HTR-8/SVneo (cell line): ENCODE data around the gene TEAD1.

ENCODE experiments used
- DNase-seq: peaks from one replicate; pipeline ENCODE4 v3.0.0; 2011; ENCODE audit warnings: low spot score, mixed read lengths; ENCODE audit not compliant: insufficient read length
- FAIRE-seq: peaks from 2 replicates; lab custom pipeline; 2011; peaks lifted over from hg19 to GRCh38; lab: Jason Lieb, UNC

The TEAD1 gene

GRCh38 chr11:12989428-12990161 is 315.4 kb downstream of the TEAD1 start:
- FAIRE-seq (no peak), DNase-seq (no peak)

GRCh38 chr11:12990162-12990480 is 315.9 kb downstream of the TEAD1 start:
- FAIRE-seq (no peak), DNase-seq (no peak)

- DNase-seq (no peak), FAIRE-seq (no peak)
Measured at GRCh38 chr11:12991426-12991825, 317.2 kb downstream of the TEAD1 start.

GRCh38 chr11:12993626-12994025 is 319.4 kb downstream of the TEAD1 start:
- no peak for DNase-seq
- FAIRE-seq, result no peak
